Head of caudate nucleus (tissue), 42 donors: ENCODE measurements around the gene NBPF3.
"Not testable (repeated sequence)": the region's sequence is repeated elsewhere in the genome, so short reads cannot be mapped to it uniquely, and the experiment has no call there.

Experiments used
- DNase-seq, 42 donors: peaks; one replicate each; pipeline versions ENCODE4 v3.0.0 to v3.0.0-alpha.2; 2020 to 2021; ENCODE audit warnings: mixed read lengths in 7 of 42
- intact Hi-C: fragments of 100-400 bp; cut with DNase I; formaldehyde crosslinking; loops from one replicate; pipeline ENCODE4 v1.15.0; 2022

NBPF3 gene

DNA sequence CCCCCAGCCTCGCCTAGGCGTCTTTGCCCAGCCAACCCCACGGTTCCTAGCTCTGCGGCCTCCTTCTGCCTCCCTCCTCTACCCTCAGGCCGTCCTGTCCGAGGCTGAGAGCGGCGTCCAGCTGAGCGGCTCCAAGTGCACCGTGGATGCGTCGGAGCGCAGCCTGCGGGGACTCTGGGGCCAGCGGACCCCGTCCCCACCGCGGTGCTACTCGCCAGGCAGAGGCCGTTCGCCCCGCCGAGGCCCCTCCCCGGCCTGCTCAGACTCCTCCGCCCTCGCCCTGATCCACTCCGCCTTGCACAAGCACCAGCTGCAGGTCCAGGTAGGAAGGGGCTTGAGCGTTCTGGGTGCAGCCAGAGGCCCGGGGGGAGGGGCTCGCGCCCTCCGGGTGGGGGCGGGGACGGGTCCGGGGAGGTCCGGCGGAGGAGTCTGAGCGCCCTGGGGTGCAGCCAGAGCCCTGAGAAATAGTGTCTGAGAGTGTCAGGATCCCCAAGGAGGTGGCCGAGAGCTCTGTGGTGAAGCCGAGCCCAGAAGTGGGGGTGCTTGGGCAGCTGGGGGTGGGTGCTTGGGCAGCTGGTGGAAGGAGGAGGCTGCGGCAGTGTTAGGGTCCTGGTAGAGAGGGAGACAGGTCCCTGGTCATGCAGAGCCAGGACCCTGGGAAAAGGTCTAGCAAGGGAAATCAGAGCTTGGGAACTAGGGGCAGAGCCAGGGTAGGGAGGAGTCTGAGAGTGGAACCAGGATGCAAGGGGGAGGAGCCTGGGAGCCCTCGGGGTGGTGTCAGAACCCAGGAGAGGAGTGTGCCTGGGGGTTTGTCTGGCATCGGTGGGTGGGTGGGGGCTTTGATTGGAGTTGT is 3.2 kb upstream of the NBPF3 start:
- intact Hi-C loops = no loop called here
- DNase-seq = peak in 36 of 42 donors; percentile 17 to 80 (median 52)

DNA sequence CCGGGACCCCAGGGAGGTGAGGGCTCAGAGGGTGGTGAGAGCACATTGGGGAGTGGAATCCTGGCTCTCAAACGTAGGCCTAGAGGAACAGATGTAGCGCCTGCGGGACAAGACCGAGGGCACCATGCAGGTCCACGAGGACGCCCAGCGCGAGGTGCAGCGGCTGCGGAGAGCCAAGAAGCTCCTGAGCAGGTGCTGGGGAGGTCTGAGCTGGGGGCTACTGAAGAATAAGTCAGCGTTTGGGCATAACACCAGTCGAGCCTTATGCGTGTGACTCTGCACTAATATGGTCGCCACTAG is 2.6 kb upstream of the NBPF3 start:
- no peak for DNase-seq
- intact Hi-C loops = no loop called here

DNA sequence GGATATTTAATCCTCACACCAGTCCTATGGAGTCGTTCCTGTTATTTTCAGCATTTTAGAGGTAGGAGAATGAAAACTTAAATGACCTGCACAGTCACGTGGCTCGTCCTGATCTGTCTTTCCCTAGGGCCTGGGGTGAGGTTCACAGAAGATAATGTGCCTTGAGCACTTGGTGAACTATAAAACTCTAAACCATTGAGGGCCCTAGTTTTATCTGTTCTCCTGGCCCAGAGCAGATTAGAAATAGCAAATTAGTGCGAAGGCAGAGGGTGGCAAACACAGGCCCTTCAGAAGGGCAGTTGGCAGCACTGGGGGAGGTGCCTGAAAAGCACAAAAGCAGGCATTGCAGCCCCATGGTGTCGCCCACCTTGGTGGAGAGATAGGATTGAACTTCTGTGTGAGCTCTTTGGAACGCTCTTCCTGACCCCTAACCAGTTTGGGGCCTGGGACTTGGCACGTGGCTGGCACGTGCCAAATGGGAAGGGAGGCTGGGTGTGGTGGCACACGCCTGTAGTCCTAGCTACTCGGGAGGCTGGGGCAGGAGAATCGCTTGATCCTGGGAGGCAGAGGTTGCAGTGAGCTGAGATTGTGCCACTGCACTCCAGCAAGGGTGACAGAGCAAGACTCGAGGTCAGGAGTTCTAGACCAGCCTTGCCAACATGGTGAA is 1.2 kb upstream of the NBPF3 start:
- intact Hi-C loops, DNase-seq: not testable (repeated sequence)

DNA sequence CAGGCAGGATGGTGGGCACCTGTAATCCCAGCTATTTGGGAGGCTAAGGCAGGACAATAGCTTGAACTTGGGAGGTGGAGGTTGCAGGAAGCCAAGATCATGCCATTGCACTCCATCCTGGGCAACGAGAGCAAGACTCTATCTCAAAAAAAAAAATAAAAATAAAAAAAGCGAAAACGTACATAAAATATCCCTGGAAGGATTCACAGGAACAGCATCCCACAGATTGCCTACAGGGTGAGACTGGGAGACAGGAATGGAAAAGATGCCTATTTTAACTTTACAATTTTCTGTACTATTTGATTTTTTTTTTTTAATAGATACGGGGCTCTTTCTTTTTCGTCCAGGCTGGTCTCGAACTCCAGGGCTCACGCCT is 604 bp upstream of the NBPF3 start:
- DNase-seq = no peak
- intact Hi-C loops = no loop called here

DNA sequence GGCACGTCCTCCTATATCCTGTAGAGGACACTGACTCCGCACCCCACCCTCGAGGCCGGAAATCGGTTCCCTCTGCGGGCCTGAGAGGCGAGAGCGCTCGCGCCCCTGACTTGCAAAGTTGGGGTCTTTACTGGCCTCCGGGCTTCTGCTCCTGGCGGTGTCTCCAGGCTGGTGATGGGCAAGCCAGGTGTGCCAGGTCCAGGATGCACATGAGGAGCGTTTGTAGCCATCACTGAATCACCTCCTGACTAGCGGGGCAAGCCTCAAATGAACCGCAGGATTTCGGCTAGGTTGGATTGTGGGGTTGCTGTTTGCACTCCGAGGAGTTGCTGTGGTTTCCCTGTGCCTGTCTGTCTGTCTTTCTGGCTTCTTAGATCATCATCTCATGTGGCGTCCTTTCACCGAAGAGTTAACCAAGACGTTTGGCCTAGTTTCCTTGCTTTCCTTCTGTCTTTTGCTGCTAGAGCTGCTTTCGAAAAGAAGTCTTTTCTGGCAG is 741 bp downstream of the NBPF3 start:
- peak in 6 of 42 donors; percentile 7 to 34 (median 13) for DNase-seq
- intact Hi-C loops = not testable (repeated sequence)

DNA sequence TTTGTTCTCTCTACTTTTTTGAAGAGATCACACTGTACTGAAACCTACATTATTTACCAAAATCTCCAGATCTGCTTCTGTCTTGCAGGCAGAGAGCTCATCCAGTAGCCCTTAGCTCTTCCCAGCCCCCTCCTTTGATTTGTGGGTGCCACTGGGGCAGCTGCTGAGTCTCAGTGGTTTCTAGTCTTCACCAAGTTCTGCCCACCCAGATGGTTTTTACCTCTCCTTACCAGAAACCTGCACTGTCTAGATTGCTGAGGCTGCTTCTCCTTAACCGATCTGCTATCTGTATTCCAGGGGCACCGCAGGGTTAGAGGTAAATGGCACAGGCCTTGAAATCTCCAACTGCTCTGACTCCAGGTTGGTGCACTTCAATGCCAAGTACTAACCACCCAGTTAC is 6.7 kb downstream of the NBPF3 start:
- DNase-seq, intact Hi-C loops: not testable (repeated sequence)

DNA sequence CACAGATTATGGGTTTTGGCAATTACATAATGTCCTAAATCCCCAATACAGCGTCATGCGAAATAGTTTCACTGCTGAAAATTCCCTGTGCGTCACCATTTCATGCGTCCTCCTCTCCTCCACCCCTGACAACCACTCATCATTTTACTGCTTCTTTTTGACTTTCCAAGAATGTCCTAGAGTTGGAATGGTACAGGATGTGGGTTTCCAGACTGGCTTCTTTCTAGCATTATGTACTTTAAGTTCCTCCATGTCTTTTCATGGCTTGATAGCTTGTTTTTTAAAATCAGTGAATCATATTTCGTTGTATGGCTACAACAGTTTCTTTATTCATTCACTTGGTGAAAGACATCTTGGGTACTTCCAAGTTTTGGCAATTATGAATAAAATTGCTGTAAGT is 7.4 kb downstream of the NBPF3 start:
- intact Hi-C loops = no loop called here
- DNase-seq = no peak

DNA sequence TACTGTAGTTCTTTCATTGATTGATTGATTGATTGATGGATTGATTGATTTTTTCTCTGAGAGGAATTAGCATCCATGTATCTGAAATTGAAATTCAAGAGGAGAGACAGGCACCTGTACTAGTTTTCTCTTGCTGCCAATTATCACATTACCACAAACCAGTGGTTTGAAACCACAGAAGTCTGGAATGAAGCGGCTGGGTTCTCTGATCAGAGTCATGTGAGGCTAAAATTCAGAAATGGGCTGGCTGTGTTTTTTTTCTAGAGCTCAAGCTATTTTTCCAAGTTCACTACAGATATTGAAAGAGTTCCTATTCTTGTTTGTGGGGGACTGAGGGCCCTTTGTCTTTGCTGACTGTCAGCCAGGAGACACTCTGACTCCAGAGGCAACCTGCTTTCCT is 10.0 kb downstream of the NBPF3 start:
- intact Hi-C loops = no loop called here

DNA sequence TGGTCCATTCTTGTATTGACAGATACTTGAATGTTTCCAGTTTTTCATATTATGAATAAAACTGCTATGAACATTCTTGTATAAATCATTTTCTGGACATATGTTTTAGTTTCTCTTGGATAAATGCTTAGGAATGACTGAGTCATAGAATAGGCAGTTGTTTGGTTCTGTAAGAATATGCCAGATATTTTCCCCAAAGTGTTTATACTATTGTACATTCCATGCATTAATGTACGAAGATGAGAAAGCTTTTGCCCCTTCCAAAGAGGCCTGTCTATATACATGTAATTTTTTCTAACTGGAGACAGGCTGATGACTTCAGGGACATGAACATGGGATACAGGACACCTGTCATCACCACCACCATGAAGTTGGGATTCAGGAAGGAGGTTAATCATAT is 11.3 kb downstream of the NBPF3 start:
- intact Hi-C loops = no loop called here
- DNase-seq = no peak

More for the DNA sequence above, 10.0 kb downstream of the NBPF3 start:
- no peak for DNase-seq

DNA sequence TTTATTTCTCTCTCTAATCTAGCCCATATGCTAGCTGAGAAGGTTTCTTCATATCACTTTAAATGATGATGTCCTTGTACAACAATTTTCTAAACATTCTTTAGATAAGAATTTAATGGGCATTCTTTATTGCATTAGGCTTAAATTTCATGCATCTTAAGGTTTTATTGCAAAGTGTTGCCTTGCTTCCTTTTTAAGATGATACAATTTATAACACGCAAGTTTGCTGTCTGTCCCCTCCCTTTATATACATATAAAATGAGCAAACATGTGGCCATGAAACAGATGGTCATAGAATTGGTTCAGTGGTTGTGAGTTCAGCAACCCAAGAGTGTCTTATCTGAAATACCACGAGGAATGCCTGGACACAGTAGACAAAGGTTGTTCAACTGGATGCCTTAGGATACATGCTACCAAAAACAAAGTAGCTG is 12.1 kb downstream of the NBPF3 start:
- no peak for DNase-seq
- intact Hi-C loops = no loop called here

DNA sequence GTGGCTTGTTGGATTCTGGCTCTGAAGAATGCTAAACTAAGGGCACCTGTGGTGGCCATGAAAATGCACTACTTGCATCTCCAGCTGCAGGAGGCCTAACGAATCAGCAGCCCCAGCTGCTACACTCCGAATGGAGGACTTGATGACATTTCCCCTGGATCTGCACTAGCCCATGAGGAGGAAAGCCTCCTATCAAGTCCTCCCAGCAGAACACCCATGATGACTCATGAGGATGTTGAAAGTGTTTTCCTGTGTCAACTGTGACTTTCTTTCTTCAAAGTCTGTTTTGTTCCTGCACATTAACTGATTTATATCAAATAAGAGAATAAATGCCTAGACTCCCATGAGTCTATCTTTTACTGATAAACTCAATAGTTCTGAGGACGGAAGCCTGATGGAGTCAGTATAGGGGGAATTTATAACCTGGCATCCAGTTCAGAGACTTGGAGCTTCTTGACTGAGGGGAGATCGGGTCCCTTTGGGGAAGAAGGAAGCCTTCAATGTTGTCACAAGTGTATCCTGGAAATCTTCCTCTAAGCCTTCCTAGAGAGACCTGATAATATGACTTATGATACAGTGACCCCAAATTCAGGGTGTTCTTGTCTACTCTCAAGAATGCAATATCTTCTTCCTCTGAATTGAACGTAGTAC is 14.2 kb downstream of the NBPF3 start:
- intact Hi-C loops = not testable (repeated sequence)

DNA sequence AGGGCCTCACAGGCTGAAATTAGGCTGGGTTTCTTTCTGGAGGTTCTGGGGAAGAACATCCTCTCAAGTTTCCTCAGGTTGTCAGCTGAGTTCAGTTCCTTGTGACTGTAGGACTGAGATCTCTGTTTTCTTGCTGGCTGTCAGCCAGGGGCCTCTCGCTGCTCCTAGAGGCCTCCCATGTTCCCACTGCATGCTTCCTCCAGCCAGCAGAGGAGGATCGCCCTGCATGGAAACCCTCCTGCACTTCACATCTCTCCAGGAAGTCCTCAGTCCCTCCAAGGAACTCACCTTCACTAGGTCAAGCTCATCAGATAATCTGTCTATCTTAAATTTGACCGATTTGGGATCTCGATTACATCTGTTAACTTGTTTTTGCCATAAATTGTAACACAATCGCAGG is 15.0 kb downstream of the NBPF3 start:
- intact Hi-C loops, DNase-seq: not testable (repeated sequence)

More for the DNA sequence above, 14.2 kb downstream of the NBPF3 start:
- DNase-seq = not testable (repeated sequence)

DNA sequence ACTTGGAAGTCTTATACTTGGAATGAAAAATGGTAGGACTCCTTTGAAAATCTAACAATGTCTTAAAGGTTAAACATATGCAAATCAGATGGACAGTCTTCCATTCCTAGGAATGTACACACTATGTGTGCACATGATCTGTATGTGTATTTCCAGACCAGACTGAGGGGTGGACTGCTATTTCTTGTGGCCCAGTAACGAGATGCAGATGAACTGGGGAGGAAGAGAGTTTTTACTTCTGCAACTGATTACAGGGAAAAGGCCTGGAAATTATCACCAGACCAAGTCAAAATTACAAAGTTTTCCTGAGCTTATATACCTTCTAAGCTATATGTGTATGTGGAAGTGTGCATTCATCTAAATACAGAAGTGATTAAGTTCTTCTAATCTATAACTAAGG is 17.7 kb downstream of the NBPF3 start:
- intact Hi-C loops = no loop called here
- DNase-seq = no peak

DNA sequence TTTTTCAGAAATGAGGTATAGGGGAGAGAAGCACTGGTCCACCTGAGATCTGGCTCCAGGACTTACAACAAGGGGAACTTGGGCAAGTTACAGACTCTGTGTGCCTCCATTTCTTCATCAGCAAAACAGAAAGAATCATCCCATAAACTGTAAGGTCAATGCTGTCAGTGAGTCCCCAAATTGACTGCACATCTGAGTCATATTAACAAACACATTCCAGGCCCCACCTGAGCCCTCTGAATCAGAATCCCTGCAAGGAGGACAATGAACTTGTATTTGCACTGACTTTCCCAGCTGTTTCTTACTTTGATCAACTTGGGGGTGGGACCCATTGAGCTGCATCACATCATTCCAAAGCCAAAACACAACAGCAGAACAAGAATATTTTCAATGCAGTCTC is 25.2 kb downstream of the NBPF3 start:
- intact Hi-C loops, DNase-seq: not testable (repeated sequence)

DNA sequence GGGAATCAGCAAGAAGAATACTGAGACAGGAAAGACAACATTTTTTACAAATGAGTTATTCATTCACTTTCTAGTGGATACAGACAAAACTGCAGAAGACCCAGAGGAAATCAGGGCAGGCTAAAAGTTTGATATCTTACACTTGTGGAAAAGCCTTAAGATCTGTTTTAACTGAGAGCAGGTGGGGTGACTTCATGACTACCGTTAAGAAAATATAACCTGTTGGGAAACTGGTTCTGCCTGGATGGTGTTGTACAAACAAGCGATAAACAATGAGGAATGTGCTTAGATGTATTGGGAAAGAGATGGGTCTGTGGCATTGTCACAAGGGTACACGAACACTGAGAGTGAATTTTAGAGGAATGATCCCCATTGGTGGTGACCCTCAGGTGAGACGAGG is 28.0 kb downstream of the NBPF3 start:
- DNase-seq, intact Hi-C loops: not testable (repeated sequence)

DNA sequence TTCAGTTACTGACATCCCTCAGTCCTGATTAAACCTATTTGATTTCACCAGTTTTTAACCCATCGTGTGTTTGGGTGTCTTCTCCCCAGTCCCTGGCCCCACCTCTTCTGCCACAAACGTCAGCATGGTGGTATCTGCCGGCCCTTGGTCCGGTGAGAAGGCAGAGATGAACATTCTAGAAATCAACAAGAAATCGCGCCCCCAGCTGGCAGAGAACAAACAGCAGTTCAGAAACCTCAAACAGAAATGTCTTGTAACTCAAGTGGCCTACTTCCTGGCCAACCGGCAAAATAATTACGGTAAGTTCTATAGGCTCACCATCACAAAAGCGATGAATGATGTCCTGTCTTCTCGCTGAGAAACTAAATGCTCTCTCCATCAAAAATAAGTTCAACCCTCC is 28.7 kb downstream of the NBPF3 start:
- DNase-seq = peak in 5 of 42 donors; percentile 5 to 42 (median 19)
- intact Hi-C loops = no loop called here

DNA sequence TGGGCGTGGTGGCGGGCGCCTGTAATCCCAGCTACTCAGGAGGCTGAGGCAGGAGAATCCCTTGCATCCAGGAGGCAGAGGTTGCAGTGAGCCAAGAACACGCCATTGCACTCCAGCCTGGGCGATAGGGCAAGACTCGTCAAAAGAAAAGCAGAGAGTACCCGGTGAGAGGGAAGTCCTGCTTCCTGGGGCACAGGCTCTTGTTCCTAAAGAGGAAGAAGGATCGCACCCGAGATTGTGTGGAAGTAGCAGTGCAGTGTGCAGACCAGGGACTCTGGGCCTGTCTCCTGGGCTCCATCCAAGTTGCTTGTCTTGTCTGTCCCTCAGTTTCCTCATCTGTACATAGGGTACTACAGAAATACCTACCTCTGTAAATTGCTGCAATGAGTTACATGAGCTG is 29.6 kb downstream of the NBPF3 start:
- intact Hi-C loops = no loop called here
- peak in 1 of 42 donors; percentile 32 for DNase-seq

DNA sequence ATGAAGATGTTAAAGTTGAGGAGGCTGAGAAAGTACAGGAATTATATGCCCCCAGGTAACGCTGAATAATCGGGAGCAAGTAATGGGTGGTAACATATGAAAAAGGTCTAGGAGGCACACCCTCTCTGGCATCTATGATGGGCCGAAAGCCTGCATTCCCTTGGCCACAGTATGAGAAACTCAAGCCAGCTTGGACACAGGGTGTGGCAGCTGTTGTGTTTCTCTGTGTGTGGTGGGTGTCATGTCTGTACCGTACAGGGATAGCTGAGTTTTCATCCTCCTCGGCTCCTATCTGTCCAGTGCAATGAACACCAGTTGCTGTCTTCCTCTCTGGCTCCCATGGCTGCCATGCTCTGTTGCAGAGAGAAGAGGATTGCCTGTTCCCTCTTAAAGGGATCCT is 32.9 kb downstream of the NBPF3 start:
- intact Hi-C loops = no loop called here
- DNase-seq = peak in 1 of 42 donors; percentile 7

DNA sequence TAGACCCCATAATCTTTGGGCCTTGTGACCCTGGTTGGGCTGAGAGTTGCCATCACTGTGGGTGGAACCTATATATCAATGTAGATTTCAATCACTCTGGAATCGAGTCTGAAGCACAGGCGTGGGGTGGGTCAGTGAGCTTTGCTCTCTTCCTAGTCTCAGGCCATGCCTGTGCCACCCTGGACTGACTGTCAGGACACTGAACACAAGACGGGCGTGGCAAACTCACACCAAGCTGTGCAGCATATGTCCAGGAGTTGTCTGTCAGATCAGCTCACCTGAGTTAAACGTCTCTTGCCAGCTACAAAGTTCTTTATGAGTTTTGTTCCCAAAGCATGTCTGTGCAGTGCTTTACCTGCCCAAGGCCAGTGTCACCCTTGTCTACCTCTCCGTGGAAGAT is 38.4 kb downstream of the NBPF3 start:
- intact Hi-C loops = no loop called here

DNA sequence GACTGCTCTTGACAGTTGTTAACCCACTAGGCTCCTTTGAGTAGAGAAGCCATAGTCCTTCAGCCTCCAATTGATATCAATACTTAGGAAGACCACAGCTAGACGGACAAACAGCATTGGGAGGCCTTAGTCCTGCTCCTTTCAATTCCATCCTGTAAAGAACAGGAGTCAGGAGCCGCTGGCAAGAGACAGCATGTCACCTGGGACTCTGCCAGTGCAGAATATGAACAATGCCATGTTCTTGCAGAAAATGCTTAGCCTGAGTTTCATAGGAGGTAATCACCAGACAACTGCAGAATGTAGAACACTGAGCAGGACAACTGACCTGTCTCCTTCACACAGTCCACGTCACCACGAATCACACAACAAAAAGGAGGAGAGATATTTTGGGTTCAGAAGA is 43.9 kb downstream of the NBPF3 start:
- intact Hi-C loops, DNase-seq: not testable (repeated sequence)

More for the DNA sequence above, 38.4 kb downstream of the NBPF3 start:
- peak in 1 of 42 donors; percentile 14 for DNase-seq
